Measurements from ENCODE around the gene SLK.

The SLK gene

DNA sequence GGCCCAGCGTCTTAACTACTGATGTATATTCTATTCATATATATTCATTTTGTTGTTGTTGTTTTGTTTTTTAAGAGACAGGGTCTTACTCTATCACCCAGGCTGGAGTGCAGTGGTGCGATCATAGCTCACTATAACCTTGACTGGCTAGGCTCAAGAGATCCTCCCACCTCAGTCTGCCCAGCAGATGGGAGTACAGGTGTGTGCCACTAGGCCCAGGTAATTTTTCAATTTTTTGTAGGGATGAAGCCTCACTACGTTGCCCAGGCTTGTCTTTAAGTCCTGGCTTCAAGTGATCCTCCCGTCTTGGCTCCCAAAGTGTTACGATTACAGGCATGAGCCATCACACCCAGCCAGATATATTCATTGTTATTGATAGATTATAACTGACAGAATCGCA is 36.1 kb upstream of the SLK start:
- no peak overlapping the region for H3K27ac ChIP-seq
- no peak for TF ChIP-seq ZFX (IDR thresholded peaks at IDR 0.05)
- TF ChIP-seq, protein P1, sequence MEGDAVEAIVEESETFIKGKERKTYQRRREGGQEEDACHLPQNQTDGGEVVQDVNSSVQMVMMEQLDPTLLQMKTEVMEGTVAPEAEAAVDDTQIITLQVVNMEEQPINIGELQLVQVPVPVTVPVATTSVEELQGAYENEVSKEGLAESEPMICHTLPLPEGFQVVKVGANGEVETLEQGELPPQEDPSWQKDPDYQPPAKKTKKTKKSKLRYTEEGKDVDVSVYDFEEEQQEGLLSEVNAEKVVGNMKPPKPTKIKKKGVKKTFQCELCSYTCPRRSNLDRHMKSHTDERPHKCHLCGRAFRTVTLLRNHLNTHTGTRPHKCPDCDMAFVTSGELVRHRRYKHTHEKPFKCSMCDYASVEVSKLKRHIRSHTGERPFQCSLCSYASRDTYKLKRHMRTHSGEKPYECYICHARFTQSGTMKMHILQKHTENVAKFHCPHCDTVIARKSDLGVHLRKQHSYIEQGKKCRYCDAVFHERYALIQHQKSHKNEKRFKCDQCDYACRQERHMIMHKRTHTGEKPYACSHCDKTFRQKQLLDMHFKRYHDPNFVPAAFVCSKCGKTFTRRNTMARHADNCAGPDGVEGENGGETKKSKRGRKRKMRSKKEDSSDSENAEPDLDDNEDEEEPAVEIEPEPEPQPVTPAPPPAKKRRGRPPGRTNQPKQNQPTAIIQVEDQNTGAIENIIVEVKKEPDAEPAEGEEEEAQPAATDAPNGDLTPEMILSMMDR (conservative IDR thresholded peaks at IDR 0.05): no peak

DNA sequence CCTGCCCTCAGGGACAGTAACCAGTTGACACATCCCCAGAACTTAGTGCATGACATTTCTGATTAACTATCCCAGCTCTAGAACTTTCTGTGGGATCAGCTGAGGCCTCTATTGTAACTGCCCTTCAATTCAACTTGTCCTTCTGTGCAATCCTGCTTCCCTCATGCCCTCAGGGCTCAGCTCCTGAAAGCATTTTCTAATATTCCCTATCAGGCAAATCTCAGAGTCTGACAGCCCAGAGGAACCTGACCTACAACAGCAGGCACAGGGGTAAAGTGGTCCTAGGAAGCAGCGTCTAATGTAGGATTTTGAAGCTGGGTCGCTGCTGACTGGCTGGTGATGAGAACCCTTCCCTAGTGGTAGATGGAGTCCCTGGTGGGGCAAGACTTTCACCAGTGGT is 35.3 kb upstream of the SLK start:
- H3K27ac ChIP-seq: no peak overlapping the region
- TF ChIP-seq, protein P1 (conservative IDR thresholded peaks at IDR 0.05): no peak
- TF ChIP-seq ZFX (IDR thresholded peaks at IDR 0.05): no peak

DNA sequence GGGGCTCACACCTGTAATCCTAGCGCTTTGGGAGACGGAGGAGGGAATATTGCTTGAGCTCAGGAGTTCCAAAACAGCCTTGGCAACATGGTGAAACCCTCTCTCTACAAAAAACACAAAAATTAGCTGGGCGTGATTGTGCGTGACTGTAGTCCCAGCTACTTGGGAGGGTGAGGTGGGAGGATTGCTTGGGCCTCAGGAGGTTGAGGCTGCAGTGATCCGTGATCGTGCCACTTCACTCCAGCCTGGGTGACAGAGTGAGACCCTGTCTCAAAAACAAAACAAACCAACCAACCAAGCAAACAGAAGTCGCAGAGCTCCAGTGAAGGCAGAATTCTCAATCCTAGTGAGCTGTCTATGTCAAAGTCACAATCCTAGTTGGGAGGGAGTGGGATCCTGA is 34.7 kb upstream of the SLK start:
- H3K27ac ChIP-seq: no peak overlapping the region
- TF ChIP-seq, protein P1 (conservative IDR thresholded peaks at IDR 0.05): no peak
- no peak for TF ChIP-seq ZFX (IDR thresholded peaks at IDR 0.05)

DNA sequence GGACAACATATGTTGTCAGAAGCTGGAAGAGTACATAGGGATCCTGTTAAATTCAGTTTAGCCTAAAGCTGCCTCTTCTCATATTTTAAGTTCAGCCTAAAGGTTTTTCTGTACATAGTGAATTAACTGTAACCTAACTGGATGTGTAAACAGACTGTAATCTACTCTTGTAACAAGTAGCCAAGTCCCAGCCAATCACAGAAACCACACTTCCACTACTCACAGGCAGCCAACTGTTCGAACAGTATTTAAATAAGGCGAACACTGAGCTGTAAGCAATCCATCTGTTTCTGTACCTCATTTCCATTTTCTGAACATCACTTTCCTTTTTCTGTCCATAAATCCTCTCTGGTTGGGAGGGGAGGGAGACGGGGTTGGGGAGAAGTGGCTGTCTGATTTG is 34.0 kb upstream of the SLK start:
- H3K27ac ChIP-seq: no peak overlapping the region
- TF ChIP-seq ZFX (IDR thresholded peaks at IDR 0.05): no peak
- TF ChIP-seq, protein P1 (conservative IDR thresholded peaks at IDR 0.05): no peak

DNA sequence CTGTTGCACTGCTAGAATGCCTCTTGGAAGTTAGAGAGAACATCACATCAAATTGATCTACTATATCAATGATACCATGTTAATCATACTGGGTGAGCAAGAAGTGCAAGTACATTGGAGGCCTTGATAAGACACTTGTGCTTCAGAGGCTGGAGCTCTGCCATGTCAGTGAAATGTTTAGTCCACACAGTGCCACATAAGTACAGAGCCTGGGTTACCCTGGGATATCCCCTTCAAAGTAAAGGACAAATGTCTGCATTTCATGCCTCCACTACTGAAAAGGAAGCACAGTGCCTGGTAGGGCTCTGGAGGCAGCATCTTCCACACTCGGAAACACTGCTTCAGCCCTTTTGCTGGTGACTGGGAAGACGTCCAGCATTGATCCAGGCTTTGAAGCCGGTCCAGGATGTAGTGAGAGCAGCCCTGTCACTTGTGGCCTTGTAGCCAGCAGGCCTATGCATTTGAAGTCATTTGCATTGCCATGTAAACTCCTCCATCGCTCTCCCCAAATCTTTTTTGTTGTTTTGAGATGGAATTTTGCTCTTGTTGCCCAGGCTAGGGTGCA is 33.3 kb upstream of the SLK start:
- no peak; the same call in 1 of the 2 replicates for TF ChIP-seq ZFX (IDR thresholded peaks at IDR 0.05)
- H3K27ac ChIP-seq: no peak overlapping the region

DNA sequence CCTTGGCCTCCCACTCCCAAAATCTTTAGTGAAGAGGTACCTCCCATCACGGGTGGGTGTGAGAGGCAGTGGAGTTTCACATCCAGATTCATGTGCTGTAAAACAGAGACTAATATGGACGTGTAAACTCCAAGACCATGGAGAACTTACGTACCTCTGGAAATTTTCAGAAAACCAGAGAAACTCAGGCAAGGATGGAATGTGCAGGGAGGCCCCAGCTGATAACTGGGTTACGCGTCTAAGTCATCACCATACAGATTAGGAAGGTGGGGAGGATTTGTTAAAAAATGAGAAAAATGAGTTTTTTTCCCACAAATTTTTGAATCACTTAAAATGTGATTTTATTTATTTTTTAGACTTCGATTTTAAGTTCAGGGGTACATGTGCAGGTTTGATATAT is 32.6 kb upstream of the SLK start:
- TF ChIP-seq, protein P1 (conservative IDR thresholded peaks at IDR 0.05): no peak
- H3K27ac ChIP-seq: no peak overlapping the region

DNA sequence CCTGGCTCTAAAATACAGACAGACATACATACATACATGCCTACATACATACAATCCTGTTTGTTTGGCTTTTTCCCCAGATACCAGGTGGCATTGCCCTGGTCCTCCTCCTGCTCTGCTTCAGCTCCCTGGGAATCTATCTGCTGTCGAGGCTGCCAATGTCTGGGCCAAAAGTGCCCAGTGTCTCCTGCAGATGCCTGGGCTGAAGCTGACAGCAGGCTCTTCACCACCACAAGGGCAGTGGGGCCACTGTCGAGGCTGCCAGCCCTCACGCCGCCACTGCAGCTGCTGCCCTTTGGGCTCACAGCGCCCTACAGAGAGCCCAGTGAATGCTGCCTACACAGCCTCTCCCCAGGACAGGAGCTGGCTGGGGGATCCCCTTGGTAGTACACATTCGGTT is 30.9 kb upstream of the SLK start:
- TF ChIP-seq ZFX (IDR thresholded peaks at IDR 0.05): no peak
- TF ChIP-seq, protein P1 (conservative IDR thresholded peaks at IDR 0.05): no peak
- H3K27ac ChIP-seq: peak overlapping the region; percentile 22; the same call in 1 of the 2 replicates

DNA sequence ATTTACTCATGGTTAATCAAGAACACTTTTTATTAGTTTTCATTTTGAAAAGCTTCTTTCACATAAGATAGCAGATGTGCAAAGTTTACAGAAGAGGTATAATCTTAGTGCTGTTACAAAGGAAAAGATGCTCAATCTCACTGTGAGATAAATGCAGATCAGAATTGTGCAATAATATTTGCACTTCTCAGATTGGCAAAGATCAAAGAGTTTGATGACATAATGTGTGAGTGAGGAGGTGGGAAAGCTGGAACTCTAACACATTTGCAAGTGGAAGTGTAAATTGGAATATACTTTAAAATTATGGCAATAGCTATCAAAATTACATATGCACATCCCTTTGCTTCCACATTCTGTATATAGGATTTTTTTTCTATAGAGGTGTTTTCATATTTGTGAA is 27.4 kb upstream of the SLK start:
- TF ChIP-seq, protein P1 (conservative IDR thresholded peaks at IDR 0.05): no peak
- TF ChIP-seq ZFX (IDR thresholded peaks at IDR 0.05): no peak
- H3K27ac ChIP-seq: no peak overlapping the region

Data from C4-2B (cell line).